ENCODE data around the gene CBLB.
"Not testable (repeated sequence)": the region's sequence is repeated elsewhere in the genome, so short reads cannot be mapped to it uniquely, and the experiment has no call there.

CBLB gene

DNA sequence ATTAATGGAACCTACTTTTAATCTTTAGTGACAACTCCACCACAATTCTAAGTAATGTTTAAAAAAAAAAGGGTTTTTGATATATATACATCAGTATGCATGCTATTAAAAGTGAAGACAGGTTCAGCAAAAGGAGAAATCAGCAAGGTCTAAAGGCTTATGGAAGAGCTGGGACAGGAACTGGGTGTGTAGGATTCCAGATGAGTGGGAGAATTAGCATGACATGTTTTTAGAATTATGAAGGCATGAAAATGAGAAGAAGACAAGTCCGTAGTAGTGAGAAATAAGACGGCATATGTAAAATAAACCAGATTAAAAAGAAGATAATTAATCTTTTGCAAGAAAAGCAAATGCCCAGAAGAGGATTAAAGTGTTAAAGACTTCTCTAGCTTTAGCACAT, 52.0 kb downstream of the CBLB start:
- DNase-seq (ENCODE audit: low read depth), result no peak

DNA sequence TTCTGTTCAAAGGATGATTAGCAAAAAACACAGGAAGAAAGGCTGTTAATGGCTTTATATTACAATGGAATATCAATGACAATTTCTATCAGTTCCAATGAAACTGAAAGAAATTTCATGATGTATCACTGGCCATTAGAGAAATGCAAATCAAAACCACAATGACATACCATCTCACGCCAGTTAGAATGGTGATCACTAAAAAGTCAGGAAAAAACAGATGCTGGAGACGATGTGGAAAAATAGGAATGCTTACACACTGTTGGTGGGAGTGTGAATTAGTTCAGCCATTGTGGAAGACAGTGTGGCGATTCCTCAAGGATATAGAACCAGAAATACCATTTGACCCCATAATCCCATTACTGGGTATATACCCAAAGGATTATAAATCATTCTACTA, 53.5 kb downstream of the CBLB start:
- not testable (repeated sequence) for DNase-seq (ENCODE audit: low read depth)

DNA sequence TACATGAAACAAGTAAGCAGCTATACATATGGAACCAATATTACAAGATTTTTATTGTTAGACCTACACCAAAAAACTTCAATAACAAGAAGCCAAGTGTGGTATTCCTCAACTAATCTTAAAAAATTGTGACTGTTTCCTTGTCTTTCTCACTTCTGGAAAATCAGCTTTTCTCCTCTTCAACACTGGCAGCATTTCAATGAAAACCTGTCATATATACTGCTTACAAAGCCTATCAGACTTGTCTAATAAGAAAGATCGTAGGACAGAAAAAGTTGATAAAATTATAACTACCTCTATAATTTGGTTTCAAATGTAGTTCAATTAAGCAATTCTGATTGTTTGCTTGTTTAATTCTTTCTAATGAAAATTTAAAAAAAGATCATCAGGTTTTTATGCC, 55.1 kb downstream of the CBLB start:
- no peak for DNase-seq (ENCODE audit: low read depth)

DNA sequence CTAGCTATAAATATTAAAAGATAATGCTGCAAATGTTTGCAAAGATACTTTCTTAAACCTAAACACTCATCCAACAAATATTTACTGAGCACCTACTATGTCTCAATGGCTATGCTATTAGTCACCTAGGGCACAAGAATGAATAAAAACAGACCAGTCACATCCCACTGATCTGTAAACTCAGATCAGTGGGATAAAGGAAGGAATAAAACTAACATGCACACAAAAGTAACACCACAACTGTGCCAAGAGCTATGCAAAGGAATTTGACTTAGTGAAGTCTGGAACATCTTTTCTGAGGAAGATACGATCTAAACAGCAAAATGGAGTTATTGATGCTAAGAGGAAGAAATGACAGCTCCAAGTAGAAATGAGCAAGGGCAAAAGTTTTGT, 56.6 kb downstream of the CBLB start:
- DNase-seq (ENCODE audit: low read depth), result no peak

DNA sequence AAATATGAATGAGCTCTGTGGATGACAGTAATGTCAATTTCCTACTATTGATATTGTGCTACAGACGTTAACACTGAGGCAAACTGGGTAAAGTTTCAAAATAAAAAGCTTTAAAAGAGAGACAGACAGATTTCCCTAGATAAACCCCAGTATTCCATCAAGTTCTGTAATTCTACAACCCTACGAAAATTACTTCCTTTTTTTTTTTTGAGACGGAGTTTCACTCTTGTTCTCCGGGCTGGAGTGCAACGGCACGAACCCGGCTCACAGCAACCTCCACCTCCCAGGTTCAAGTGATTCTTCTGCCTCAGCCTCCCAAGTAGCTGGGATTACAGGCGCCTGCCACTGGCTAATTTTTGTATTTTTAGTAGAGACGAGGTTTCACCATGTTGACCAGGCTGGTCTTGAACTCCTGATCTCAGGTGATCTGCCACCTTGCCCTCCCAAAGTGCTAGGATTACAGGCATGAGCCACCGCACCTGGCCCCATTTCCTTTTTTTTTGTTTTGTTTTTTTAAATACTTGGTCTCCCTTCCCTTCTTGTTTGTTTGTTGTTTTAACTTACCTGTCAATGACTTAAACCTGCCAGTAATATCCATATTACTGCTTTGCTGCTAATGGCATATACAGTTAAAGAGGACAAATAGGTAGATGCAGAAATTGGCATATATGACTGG, 57.2 kb downstream of the CBLB start:
- DNase-seq (ENCODE audit: low read depth), result no peak

DNA sequence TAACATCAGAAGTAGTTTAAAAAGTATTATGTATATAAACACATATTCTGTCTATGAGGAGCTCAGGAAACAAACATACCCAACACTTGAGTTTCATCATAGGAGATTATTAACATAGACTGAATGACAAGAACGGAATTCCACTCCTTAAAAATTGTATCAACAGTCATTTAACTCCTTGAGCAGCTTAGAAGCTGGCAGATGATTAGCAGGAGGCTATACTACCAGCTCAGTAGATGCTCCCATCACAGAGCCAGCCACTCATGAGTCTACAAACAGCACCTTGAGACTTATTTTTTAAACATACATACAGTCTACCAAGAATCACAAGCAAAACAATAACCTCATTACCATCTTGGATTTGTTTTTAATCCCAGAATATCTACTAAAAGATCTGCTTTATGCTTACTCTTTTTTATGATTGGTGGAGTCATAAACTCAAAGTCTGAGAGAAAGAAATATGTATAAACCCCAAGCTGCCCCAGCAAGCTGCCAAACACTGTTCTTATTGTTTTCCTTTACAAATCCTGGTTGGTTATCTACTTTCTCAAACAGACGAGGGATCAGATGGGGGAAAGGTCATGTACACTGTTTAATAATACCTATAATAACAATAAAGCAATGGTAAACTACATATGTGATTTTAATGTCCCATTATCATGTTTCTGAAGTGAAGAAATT, 59.5 kb downstream of the CBLB start:
- DNase-seq (ENCODE audit: low read depth), result no peak

DNA sequence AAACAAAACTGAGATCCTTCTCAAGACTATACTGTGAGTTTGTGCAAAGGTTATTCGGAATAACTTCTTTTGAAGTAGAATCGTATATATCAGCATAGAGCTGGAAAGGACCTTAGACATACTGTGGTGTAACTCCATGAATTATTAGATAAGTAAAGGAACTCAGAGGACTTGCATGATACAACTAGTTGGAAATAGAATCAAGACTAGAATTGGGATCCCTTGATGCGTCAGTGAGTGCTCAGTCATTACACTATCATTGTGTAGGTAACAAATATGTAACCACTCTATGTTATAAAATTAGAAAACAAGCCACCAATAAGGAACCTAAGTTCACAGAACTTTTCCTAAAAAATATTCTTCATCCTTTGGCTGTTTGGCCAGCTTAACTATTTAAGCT, 61.1 kb downstream of the CBLB start:
- DNase-seq (ENCODE audit: low read depth), result no peak

DNA sequence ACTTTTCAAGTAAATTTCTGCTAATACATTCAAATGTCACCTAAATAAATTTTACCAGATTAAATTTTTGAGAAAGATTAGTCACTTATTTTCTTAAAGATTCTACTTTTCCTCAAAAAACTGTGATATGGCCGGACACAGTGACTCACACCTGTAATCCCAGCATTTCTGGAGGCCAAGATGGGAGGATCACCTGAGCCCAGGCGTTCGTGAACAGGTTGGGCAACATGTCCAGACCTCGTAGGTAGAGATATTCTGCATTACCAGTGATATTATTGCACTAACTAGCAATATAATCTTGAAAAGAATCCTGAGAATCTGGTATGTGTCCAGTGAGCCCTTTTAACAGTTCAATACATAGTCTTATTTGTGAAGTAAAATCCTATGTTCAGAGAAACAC, 61.7 kb downstream of the CBLB start:
- no peak for DNase-seq (ENCODE audit: low read depth)

DNA sequence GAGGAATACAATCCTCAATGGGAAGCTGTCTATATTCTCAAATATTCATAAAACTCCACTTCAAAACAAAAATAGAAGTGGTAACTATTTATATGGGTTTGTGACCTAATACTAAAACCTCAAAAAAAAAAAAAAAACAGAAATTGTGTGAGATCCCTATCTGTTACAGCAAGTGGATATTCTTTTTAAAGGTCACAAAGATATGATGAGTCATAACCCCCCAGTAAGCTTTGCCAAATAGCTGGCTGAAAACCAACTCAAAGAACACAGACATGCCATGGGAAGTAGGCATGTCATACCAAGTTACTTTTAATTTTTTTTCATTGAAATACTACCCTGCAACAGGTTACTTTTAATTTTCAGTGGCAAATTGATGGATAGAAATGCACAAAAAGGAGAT, 62.5 kb downstream of the CBLB start:
- DNase-seq (ENCODE audit: low read depth), result no peak

DNA sequence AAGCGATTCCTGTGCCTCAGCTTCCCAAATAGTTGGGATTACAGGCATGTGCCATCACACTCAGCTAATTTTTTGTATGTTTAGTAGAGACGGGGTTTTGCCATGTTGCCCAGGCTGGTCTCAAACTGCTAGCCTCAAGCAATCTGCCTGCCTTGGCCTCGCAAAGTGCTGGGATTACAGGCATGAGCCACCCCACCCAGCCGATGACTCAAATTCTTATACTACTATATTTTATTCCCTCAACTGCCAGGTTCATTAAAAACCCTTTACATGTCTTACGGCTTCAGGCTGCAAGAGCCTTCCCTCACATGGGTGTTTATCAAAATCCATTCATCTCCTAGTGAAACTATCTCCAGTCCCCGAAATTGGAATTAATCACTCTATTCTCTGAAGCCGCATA, 63.4 kb downstream of the CBLB start:
- no peak for DNase-seq (ENCODE audit: low read depth)

DNA sequence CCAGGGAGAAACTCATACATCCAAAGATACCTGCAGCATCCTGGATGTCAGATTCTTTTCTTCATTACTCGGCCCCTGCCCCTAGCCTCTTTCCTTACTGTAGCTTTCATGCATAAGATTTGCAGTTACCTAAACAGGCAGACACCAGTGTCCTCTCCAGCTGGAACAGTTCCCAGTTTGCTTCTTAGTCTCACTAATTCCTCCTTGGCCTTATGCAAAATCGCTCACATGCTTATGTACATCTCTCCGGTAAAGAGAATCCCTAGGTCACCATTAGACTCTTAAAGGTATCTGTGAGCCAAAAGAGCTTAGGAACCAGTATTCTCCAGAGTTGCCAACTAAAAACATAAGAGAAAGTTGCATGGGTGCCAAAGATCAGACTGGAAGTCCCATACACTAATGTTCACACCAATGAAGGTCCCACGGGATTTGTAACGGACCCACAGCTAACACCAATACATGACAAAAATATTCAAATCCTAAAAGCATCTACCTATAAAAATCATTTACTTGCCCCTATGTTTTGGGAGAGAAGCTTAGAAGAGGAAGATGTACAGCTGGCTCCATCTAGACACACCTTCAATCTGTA, 66.6 kb downstream of the CBLB start:
- DNase-seq (ENCODE audit: low read depth), result no peak

DNA sequence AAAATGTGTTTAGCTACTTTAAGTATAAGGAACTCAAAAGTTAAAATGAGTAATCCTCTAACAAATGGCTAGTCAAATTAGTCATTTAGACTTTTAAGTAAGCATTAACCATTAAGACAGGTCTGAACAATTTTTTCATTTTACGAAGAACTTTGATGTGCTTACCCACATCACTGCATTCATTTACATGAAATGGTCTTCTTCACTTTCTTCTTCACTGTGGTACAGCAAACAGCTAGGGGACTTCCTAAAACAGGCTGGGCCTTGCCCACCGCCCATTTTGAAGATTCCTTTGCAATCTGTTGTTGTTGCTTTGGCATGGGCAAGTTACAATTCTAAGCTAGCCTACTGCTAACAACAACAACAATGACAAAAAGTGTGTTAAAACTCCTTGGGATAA, 67.4 kb downstream of the CBLB start:
- no peak for DNase-seq (ENCODE audit: low read depth)

DNA sequence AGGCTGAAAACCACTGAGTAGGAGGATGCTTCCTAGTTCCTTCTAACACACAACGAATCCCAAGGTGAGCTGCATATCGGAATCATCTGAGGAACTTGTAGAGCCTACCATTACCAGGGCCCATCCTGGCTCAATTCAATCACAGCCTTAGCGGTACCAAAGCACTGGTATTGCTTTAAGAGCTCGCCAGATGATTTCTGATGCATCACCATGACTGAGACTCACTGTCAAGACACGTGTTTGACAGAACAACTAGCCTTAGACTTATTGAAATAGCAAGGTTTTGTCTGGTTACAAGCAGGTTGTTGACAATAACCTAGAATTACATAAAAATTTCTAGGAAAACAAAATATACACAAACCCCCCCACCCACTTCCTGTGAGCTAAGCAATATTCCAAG, 68.5 kb downstream of the CBLB start:
- DNase-seq (ENCODE audit: low read depth), result no peak

DNA sequence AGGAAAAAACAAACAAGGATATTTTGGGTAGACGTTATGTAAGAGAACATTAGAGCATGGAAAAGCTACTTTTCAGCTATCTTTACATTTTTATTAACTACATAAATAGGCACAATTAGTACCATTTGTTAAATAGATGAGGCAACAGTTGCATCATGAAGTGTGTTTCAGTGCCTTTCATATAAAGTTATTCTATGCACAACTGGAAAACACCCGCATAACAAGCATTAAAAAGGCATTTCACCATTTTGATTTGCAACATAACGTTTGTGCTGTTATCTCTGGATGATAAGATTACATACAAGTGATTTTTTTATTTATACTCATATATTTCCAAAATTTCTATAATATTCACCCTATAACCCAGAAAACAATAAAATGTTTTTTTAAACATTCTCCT, 69.5 kb downstream of the CBLB start:
- no peak for DNase-seq (ENCODE audit: low read depth)

DNA sequence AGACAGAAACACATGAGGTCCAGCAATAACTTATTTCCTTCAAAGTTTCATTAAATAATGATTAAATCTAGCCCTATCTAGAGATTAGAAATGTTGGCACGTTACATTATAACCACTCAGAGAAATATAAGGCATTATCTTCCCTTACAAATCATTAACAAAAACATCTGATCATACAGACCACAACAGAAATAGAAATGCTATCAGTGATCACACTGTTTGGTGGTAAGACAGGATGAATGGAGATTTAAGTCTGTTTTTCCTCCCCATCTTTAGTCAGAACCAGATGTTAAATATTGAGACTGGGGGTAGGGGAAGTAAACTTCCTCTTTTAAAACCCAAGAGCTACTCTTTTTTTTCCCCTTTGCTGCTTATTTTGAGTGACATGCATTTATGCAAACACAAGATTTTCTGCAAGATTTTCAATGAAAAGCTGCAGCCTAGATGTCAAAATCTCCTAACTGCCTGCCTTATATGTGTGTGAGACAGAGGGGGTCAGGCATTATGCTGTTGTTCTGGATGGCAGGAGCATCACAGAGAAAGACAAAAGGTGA, 70.4 kb downstream of the CBLB start:
- no peak for DNase-seq (ENCODE audit: low read depth)

DNA sequence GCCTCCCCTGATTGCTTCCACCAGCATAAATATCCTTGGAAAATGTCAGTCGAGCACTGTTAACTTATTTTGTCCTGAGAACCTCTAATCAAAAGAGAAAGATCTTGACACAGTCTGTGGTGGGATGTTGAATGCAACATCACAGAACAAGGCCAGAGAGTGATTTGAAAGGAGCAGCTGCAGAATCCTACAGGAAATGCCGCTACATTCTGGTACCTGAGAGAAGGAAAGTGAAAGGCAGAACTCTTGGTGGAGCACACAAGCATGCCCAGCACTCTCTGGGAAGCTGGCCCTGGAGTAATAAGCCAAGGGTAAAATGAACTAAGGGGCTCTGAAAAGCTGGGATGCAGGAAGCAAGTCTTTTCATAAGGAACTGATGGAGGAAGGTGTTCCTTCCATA, 75.8 kb downstream of the CBLB start:
- no peak for DNase-seq (ENCODE audit: low read depth)

DNA sequence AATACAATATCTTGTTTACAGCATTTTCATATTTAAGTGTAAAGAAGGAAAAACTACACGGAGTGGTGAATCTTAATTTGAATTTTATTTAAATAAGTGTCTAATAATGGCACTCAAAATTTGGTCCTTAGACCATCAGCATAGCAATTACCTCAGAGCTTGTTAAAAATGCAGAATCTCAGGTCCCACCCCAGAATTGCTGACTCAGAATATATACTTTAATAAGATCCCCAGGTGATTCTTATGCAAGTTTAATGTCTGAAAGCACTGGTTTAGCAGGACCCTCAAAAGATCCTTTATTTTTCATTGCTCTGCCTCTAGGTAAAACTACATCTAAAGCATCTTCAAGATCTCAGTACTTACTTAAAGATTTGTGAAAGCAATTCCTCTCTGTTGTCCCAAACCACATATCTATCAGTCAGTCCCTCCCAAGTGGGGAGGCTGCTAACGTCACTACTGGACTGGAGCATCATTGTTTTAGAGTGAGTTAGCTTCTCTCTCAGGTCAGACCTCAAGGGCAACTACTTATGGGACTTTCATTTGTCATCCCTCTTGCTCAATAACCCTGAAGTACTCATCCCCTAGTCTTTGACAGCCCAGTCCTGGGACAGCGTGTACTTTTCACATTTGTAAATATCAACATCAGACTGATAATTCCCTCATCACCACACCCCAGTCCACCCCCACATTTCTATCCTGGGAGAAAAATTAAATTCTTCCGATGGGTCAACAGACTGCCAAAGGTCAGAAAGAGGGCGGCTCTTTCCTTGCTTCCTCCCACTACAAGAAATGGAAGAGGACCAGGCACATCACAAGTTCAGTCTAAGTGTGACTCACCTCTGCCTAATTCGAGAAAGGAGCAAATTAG, 76.7 kb downstream of the CBLB start:
- DNase-seq (ENCODE audit: low read depth), result no peak

DNA sequence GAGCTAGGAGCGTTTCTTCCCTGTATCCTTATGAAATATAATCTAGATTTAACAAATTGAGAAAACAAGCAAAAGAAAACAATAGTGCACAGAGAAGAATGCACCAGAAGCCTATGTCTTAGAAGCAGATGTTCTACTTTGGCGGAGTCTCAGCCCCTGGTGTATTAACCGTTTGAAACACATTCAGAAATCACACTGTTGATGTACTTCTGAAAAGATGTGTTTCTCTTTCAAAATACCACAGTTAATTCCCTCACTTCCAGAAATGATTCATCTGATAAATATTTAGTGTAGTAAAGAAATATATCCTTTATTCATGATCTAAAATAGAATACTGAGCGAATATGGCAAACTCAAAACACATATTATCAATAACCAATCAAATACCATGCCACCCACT, 77.7 kb downstream of the CBLB start:
- no peak for DNase-seq (ENCODE audit: low read depth)

DNA sequence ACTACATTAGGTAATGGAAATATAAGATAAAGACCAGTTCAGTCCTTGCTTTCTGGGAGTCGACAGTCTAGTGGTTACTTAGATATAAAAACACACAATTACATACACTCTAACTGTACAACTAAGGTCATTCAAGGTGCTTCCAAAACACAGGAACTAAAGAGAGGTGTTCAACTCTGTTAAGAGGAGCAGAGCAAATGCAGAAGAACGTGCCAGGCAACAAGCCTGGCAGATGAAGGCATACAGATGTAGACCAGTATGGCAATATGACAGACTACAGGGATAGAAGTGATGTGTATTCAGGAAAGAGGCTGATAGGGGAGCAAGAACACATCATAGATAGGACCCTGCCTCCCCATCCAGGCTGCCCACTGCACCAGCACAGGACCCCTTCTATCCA, 78.3 kb downstream of the CBLB start:
- DNase-seq (ENCODE audit: low read depth), result no peak

DNA sequence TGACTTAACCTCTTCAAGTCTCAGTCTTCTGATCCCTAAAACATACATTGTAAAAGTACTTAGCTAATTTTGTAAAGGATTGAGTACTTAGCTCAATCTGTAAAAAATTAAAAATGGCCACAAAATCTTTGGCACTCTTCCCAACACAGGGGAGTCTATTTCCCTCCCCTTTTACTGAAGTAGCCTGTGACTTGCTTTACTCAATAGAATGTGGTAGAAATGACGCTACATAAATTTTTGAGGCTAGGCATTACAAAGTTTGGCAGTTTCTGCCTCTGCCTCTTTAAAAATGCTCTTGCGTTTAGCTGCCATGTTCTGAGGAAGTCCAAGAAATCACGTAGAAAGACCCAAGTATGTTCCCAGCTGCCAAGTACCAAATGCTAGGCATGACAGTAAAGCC, 80.2 kb downstream of the CBLB start:
- DNase-seq (ENCODE audit: low read depth), result no peak

DNA sequence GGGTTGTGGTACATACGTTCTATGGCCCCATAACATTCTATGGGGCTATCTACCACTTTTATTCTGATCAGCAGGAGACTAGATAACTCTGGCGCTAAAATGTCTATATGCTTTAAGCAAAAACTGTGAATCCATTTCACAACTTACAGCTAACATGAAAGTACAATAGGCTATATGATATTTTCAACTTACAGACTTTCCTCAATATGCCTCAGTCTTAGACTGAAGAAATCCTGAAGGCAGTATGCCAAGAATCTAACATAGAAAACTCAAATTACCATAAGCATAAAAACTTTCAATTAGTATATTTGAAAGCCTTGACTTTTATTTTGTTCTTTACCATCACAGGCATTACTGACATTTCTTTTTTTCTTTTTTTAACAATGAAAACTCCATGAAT, 81.4 kb downstream of the CBLB start:
- no peak for DNase-seq (ENCODE audit: low read depth)

DNA sequence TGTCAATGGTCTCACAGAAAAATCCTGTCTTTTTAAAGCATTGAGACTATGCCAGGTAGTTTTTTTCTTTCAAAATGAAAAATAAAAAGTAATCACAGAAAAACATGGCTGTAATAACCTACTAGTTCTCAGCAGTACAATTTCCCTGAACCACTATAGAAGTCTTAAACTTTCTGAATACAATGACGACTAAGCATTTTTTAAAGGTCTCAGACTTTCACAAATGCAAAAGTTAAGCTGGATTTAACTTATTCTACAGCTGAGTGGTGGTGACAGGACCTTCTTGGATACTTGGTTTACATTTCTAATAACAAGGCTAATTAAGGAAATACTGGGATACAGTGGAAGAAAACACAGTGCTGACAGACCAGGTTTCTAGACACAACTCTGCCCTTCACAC, 81.8 kb downstream of the CBLB start:
- DNase-seq (ENCODE audit: low read depth), result no peak

DNA sequence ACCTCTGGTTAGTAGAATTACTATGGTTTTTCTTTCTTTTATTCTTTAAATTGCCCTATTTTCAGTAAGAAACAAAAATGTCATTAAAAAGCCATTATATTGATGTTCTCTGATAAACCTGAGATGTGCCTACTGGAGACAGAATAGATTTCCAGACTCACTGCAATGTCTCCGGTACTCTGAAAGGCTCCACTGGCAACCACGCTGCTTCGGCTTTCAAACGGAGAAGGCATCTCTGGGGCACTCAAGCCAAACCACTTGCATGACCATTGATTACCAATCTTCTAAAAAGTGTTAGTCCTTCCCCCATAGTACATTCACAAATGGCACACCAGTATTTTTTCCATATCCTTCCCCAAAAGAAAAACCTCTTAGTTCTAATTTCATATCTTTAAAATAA, 82.6 kb downstream of the CBLB start:
- DNase-seq (ENCODE audit: low read depth), result no peak
